ENCODE data around the gene TIGD3.

DNA sequence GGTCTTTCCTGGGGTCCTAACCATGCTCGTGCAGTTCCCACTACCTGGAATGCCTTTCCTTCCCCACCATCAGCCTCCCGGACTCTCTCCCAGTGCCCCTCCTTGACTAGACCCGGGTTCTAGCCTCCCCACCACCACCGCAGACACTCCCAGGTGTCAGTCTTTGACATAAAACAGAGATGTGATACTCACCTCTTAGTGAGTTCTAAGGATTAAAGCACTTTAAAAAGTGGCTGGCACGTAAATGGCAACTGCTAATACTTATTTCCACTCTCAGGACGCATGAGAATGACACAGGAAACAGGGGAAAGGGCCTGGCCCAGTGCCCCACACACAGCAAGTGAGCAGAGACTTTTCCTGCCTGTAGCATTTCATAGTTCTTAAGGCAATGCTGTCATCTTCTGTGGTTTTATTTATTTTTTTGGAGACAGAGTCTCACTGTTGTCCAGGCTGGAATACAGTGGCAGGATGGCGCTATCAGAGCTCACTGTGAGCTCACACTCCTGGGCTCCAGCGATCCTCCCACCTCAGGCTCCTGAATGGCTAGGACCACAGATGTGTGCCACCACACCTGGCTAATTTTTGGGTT lies 29.8 kb downstream of the TIGD3 start:
- TF ChIP-seq ESRRA (IDR thresholded peaks at IDR 0.05; ENCODE audit: low read length) (no peak), FOS (IDR thresholded peaks at IDR 0.05; ENCODE audit: borderline replicate concordance, extremely low read depth, insufficient read length) (no peak), BHLHE40 (IDR thresholded peaks at IDR 0.05; ENCODE audit: borderline replicate concordance in 1 of 2, low read depth in 2 of 2, low read length in 1 of 2) (no peak), RFX5 (IDR thresholded peaks at IDR 0.05; ENCODE audit: low read depth, low read length) (no peak)
